OCI-LY7 (cell line): ENCODE measurements around the gene MAP3K2. TPM values are rescaled to one million over a fixed set of nuclear protein-coding genes. Genes with fewer than 3 reads are reported as not detected.
A peak's percentile ranks its signal among the peaks of the same experiment; 100 is the strongest.

ENCODE experiments used
- BruUV-seq: library from RNA; stranded (reverse); fragments of 400-500 nt; replicated peaks from 2 replicates; lab custom pipeline; 2021; lab: Mats Ljungman, UMichigan
- CTCF ChIA-PET: fragments of 300-600 bp; sonication (Branson Sonifier 250); formaldehyde crosslinking; loops from one replicate; lab custom pipeline; 2022; ENCODE audit warnings: antibody characterized with exemption; ENCODE audit not compliant: unreplicated experiment; lab: Charles Lee
- POLR2A ChIA-PET: fragments of 300-600 bp; sonication (Branson Sonifier 250); formaldehyde crosslinking; loops from one replicate; lab custom pipeline; 2022; ENCODE audit warnings: antibody characterized with exemption; lab: Charles Lee
- DNase-seq: peaks from one replicate; pipeline ENCODE4 v3.0.0-alpha.2; 2015; ENCODE audit warnings: low spot score
- H2AFZ ChIP-seq: fragments of 200-600 bp; sonication (generic), shearing (Covaris generic); 2 replicates; pipeline ENCODE4 v1.6.1; 2014; ENCODE audit warnings: mild to moderate bottlenecking, antibody characterized with exemption, low read length, moderate library complexity
- H3K27ac ChIP-seq: fragments of 200-600 bp; sonication (generic); 2 replicates; pipeline ENCODE4 v1.5.1; 2014; ENCODE audit warnings: mixed run types, low read depth, mild to moderate bottlenecking, moderate library complexity, low read length, inconsistent platforms; ENCODE audit not compliant: poor library complexity, severe bottlenecking
- H3K36me3 ChIP-seq: fragments of 200-600 bp; sonication (generic); 2 replicates; pipeline ENCODE4 v1.6.1; 2014; ENCODE audit warnings: mild to moderate bottlenecking, antibody characterized with exemption, low read length, moderate library complexity, mixed read lengths; ENCODE audit not compliant: insufficient read depth
- H3K4me1 ChIP-seq: fragments of 200-600 bp; sonication (generic); 2 replicates; pipeline ENCODE4 v1.5.1; 2014; ENCODE audit warnings: mild to moderate bottlenecking, low read length; ENCODE audit not compliant: insufficient read depth, poor library complexity, severe bottlenecking
- H3K4me2 ChIP-seq: fragments of 200-600 bp; sonication (generic); 2 replicates; pipeline ENCODE4 v1.6.1; 2014; ENCODE audit warnings: mild to moderate bottlenecking, low read length
- H3K4me3 ChIP-seq: fragments of 200-600 bp; sonication (generic); 2 replicates; pipeline ENCODE4 v1.5.1; 2014; ENCODE audit warnings: mild to moderate bottlenecking, low read depth, low read length; ENCODE audit not compliant: poor library complexity, severe bottlenecking
- H3K79me2 ChIP-seq: fragments of 200-600 bp; sonication (generic); 2 replicates; pipeline ENCODE4 v1.6.1; 2016; ENCODE audit warnings: low read depth, mild to moderate bottlenecking, low read length, moderate library complexity, mixed read lengths; ENCODE audit not compliant: insufficient read depth
- H3K9me2 ChIP-seq: fragments of 200-600 bp; sonication (generic); 2 replicates; pipeline ENCODE4 v1.6.1; 2016; ENCODE audit warnings: mild to moderate bottlenecking, low read length, mixed read lengths; ENCODE audit not compliant: insufficient read depth
- H3K9me3 ChIP-seq: fragments of 200-600 bp; sonication (generic); 2 replicates; pipeline ENCODE4 v1.6.1; 2014; ENCODE audit warnings: mild to moderate bottlenecking, mixed run types, low read length, mixed read lengths
- H4K20me1 ChIP-seq: fragments of 200-600 bp; sonication (generic); 2 replicates; pipeline ENCODE4 v1.6.1; 2014; ENCODE audit warnings: mild to moderate bottlenecking, antibody characterized with exemption, low read length, moderate library complexity, mixed read lengths; ENCODE audit not compliant: insufficient read depth
- EZH2phosphoT487 ChIP-seq: fragments of 200-600 bp; sonication (generic); IDR thresholded peaks from 2 replicates; pipeline ENCODE4 v1.6.1; 2018; ENCODE audit warnings: low read depth, borderline replicate concordance, mild to moderate bottlenecking, mixed run types, antibody characterized with exemption, low read length, moderate library complexity, mixed read lengths
- intact Hi-C: fragments of 100-400 bp; cut with micrococcal nuclease; formaldehyde crosslinking; loops from one replicate; pipeline ENCODE4 v1.10.0; 2022; ENCODE audit not compliant: unreplicated experiment
- total RNA-seq, 2 experiments: library from RNA; depleted of rRNA in 1 of 2; stranded (reverse); fragments of >200 nt in 1 of 2; shearing (Covaris generic) in 1 of 2; gene quantifications; 2 replicates each; pipeline ENCODE4 v1.2.3, GENCODE V29; 2014 to 2022
- TF ChIP-seq, protein P1 (sequence below): fragments of 200-600 bp; sonication (generic); conservative IDR thresholded peaks from 2 replicates; pipeline ENCODE4 v1.5.1; 2014; ENCODE audit warnings: mild to moderate bottlenecking, antibody characterized with exemption, low read length, moderate library complexity, mixed read lengths

Gene MAP3K2
- total RNA-seq, 2 experiments from 2014 or later, result 33.2 to 52.5 TPM

DNA sequence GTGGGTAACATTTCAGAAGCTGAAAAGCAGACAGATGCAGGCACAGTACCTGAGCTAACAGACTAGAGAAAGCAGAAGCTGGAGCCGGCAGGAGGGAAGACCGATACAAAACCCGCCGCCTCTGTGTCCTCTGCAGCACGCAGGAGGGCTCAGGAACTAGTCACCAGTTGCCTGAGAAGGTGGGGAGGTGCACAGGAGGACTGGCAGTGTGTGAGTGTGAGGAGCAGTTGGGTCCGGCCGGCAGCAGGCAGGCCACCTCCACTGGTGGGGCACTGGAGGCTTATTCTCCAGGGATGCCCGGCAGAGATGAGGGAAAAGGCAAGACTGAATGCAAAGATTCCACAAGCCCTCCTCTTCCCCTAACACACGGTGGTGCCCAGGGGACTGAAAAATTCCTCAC, 112.0 kb downstream of the MAP3K2 start:
- Histone ChIP-seq H3K79me2 (no peaks in the 10 kb centered on the region), H3K9me2 (no peaks in the 10 kb centered on the region), H3K9me3 (no peaks in the 10 kb centered on the region), H3K27ac (no peak overlapping the region), H3K4me2 (no peak overlapping the region), H3K4me1 (no peaks in the 10 kb centered on the region), H2AFZ (no peak overlapping the region), H4K20me1 (no peaks in the 10 kb centered on the region), H3K4me3 (no peak overlapping the region), H3K36me3 (peaks cover 92% of the 10 kb centered on the region)
- intact Hi-C loops, result no loop called here
- no peak for DNase-seq
- CTCF ChIA-PET, result no interaction called here
- TF ChIP-seq, protein P1, sequence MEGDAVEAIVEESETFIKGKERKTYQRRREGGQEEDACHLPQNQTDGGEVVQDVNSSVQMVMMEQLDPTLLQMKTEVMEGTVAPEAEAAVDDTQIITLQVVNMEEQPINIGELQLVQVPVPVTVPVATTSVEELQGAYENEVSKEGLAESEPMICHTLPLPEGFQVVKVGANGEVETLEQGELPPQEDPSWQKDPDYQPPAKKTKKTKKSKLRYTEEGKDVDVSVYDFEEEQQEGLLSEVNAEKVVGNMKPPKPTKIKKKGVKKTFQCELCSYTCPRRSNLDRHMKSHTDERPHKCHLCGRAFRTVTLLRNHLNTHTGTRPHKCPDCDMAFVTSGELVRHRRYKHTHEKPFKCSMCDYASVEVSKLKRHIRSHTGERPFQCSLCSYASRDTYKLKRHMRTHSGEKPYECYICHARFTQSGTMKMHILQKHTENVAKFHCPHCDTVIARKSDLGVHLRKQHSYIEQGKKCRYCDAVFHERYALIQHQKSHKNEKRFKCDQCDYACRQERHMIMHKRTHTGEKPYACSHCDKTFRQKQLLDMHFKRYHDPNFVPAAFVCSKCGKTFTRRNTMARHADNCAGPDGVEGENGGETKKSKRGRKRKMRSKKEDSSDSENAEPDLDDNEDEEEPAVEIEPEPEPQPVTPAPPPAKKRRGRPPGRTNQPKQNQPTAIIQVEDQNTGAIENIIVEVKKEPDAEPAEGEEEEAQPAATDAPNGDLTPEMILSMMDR, result no peak
- TF ChIP-seq EZH2phosphoT487, result no peak
- no TSS peak for BruUV-seq
- POLR2A ChIA-PET, result no interaction called here

DNA sequence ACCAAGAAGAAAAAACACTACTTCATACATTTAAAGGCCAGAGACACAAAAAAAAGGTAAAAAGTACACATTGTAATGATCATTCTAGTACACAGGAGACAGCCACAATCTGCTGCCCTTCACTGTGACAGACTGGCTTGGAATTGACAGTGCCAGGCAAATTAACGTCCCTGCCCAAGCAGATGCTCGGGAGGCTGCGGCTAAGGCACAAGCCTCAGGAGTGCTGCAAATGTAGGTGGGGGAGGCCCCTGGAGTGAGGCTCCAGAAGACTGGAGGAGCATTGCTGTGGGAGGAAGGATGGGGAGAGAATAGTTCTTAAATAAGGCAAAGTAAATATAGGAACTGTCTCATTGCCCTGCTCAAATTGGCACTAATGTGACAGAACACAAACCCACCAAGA, 112.4 kb downstream of the MAP3K2 start:
- no peak overlapping the region for H2AFZ ChIP-seq
- intact Hi-C loops, result no loop called here
- no peak overlapping the region for H3K27ac ChIP-seq
- no peaks in the 10 kb centered on the region for H3K9me2 ChIP-seq
- BruUV-seq, result no TSS peak
- H3K36me3 ChIP-seq, result peaks cover 94% of the 10 kb centered on the region
- no peak overlapping the region for H3K4me2 ChIP-seq
- H3K4me1 ChIP-seq, result no peaks in the 10 kb centered on the region
- DNase-seq, result no peak
- ChIA-PET POLR2A (no interaction called here), CTCF (no interaction called here)
- H3K79me2 ChIP-seq, result no peaks in the 10 kb centered on the region
- no peak for TF ChIP-seq EZH2phosphoT487
- TF ChIP-seq, protein P1, result no peak
- no peak overlapping the region for H3K4me3 ChIP-seq
- no peaks in the 10 kb centered on the region for H3K9me3 ChIP-seq
- H4K20me1 ChIP-seq, result no peaks in the 10 kb centered on the region

DNA sequence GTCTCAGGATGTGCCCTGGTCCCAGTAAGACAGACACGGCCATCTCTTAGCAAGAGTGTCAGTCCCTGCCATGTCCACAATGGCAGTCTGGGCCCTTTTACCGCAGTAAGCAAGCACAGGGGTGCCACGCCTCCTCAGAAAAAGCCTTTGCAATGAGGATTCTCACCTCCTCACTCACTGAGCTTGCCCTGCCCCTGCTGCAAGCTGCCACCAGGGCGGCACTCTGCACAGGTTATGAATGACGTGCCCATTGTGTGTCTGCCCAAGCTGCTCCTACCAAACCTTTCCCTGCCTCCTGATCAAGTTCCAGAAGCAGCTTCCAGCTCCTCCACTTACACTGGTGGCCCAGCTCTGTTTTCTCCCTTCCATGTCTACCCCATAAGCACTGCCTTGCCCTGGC, 117.1 kb downstream of the MAP3K2 start:
- no peaks in the 10 kb centered on the region for H3K9me2 ChIP-seq
- no peaks in the 10 kb centered on the region for H3K79me2 ChIP-seq
- no TSS peak for BruUV-seq
- H3K4me3 ChIP-seq, result no peak overlapping the region
- no peak overlapping the region for H2AFZ ChIP-seq
- no peak for DNase-seq
- TF ChIP-seq EZH2phosphoT487, result no peak
- TF ChIP-seq, protein P1, result peak; percentile 59
- H4K20me1 ChIP-seq, result no peaks in the 10 kb centered on the region
- H3K4me1 ChIP-seq, result no peaks in the 10 kb centered on the region
- CTCF ChIA-PET, result no interaction called here
- POLR2A ChIA-PET, result interaction anchor here (0.6 kb wide), 1 partner anchor 280 kb away, joined by 3 read pairs; no protein-coding TSS in a partner anchor
- H3K27ac ChIP-seq, result no peak overlapping the region
- H3K9me3 ChIP-seq, result no peaks in the 10 kb centered on the region
- H3K4me2 ChIP-seq, result no peak overlapping the region
- intact Hi-C loops, result no loop called here
- H3K36me3 ChIP-seq, result peaks cover 90% of the 10 kb centered on the region
